PC-3 (cell line): ENCODE measurements around the gene NUCB1. TPM values are rescaled to one million over a fixed set of nuclear protein-coding genes. Genes with fewer than 3 reads are reported as not detected.
A peak's percentile ranks its signal among the peaks of the same experiment; 100 is the strongest.
"Not testable (repeated sequence)": the region's sequence is repeated elsewhere in the genome, so short reads cannot be mapped to it uniquely, and the experiment has no call there.

Experiments
- ATAC-seq: fragments of 200-7000 bp; cut with Tn5 transposase; 2 replicates; pipeline ENCODE4 v1.9.1; 2020; ENCODE audit warnings: mild to moderate bottlenecking, moderate library complexity
- BruUV-seq: library from RNA; stranded (reverse); fragments of 400-500 nt; replicated peaks from 2 replicates; lab custom pipeline; 2021; lab: Mats Ljungman, UMichigan
- CTCF ChIA-PET: fragments of 300-600 bp; sonication (Branson Sonifier 250); formaldehyde crosslinking; loops from one replicate; lab custom pipeline; 2022; ENCODE audit warnings: antibody characterized with exemption; lab: Charles Lee
- POLR2A ChIA-PET: fragments of 300-600 bp; sonication (Branson Sonifier 250); formaldehyde crosslinking; loops from one replicate; lab custom pipeline; 2022; ENCODE audit warnings: antibody characterized with exemption; ENCODE audit not compliant: unreplicated experiment; lab: Charles Lee
- DNase-seq: peaks from one replicate; pipeline ENCODE4 v3.0.0-alpha.2; 2015
- H2AFZ ChIP-seq: fragments of 300-600 bp; sonication (generic); 2 replicates; pipeline ENCODE4 v1.6.0; 2016; ENCODE audit warnings: antibody characterized with exemption, low read length
- H3F3A ChIP-seq: fragments of 300-600 bp; sonication (generic); one replicate; pipeline ENCODE4 v1.6.0; 2017; ENCODE audit warnings: antibody characterized with exemption, low read length, control low read depth, mild to moderate bottlenecking; ENCODE audit not compliant: unreplicated experiment
- H3K27ac ChIP-seq: fragments of 300-600 bp; sonication (generic); 2 replicates; pipeline ENCODE4 v1.5.1; 2016; ENCODE audit warnings: mild to moderate bottlenecking, low read length
- H3K27me3 ChIP-seq: fragments of 300-600 bp; sonication (generic); 2 replicates; pipeline ENCODE4 v1.6.1; 2016; ENCODE audit warnings: low read length, mixed read lengths
- H3K36me3 ChIP-seq: fragments of 300-600 bp; sonication (generic); 2 replicates; pipeline ENCODE4 v1.6.1; 2016; ENCODE audit warnings: low read depth, mixed run types, low read length, mixed read lengths
- H3K4me1 ChIP-seq: fragments of 300-600 bp; sonication (generic); 2 replicates; pipeline ENCODE4 v1.5.1; 2016; ENCODE audit warnings: low read length; ENCODE audit not compliant: insufficient read depth
- H3K4me2 ChIP-seq: fragments of 300-600 bp; sonication (generic); 2 replicates; pipeline ENCODE4 v1.6.0; 2016; ENCODE audit warnings: low read length
- H3K4me3 ChIP-seq: fragments of 300-600 bp; sonication (generic); 2 replicates; pipeline ENCODE4 v1.5.1; 2016; ENCODE audit warnings: mild to moderate bottlenecking, low read length, mixed read lengths
- H3K79me2 ChIP-seq: fragments of 300-600 bp; sonication (generic); 2 replicates; pipeline ENCODE4 v1.6.1; 2017; ENCODE audit warnings: low read length, mixed read lengths
- H3K9ac ChIP-seq: fragments of 300-600 bp; sonication (generic); 2 replicates; pipeline ENCODE4 v1.6.0; 2016; ENCODE audit warnings: mild to moderate bottlenecking, low read length
- H3K9me2 ChIP-seq: fragments of 300-600 bp; sonication (generic); replicated peaks from 2 replicates; pipeline ENCODE4 v1.6.1; 2016; ENCODE audit warnings: mixed run types, low read length, mixed read lengths
- H3K9me3 ChIP-seq: fragments of 300-600 bp; sonication (generic); 2 replicates; pipeline ENCODE4 v1.6.1; 2016; ENCODE audit warnings: low read length, mixed read lengths
- H4K20me1 ChIP-seq: fragments of 300-600 bp; sonication (generic); 2 replicates; pipeline ENCODE4 v1.6.1; 2016; ENCODE audit warnings: low read length, mixed read lengths
- EZH2 ChIP-seq: fragments of 300-600 bp; sonication (generic); IDR thresholded peaks from one replicate; pipeline ENCODE4 v1.6.1; 2017; ENCODE audit warnings: antibody characterized with exemption, mild to moderate bottlenecking, low read length; ENCODE audit not compliant: unreplicated experiment
- EZH2phosphoT487 ChIP-seq: fragments of 300-600 bp; sonication (generic); IDR thresholded peaks from 2 replicates; pipeline ENCODE4 v1.6.1; 2018; ENCODE audit warnings: mild to moderate bottlenecking, antibody characterized with exemption, low read length, borderline replicate concordance
- intact Hi-C: fragments of 100-400 bp; cut with micrococcal nuclease; formaldehyde crosslinking; loops from 2 replicates; pipeline ENCODE4 v1.9.0; 2023
- total RNA-seq: library from RNA; depleted of rRNA; stranded (reverse); fragments of >200 nt; gene quantifications from 2 replicates; pipeline ENCODE4 v1.2.3, GENCODE V29; 2014
- TF ChIP-seq, protein P1 (sequence below): fragments of 300-600 bp; sonication (generic); conservative IDR thresholded peaks from 2 replicates; pipeline ENCODE4 v1.5.1; 2017; ENCODE audit warnings: antibody characterized with exemption, low read depth, mild to moderate bottlenecking, low read length

Gene NUCB1
- total RNA-seq, 1 experiment from 2014 or later: 137 TPM

DNA sequence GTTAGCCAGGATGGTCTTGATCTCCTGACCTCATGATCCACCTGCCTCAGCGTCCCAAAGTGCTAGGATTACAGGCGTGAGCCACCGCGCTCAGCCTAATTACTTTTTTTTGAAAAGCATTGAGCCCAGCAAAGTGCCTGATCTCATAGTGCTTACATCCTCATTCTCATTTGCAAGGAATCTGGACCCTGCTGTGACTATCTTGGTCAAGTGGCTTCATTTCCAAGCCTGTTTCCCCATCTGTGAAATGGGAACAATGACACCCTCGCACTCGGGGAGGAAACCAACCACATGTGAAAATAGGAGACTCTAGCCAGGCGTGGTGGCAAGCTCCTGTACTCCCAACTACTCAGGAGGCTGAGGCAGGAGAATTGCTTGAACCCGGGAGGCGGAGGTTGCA is 30.1 kb upstream of the NUCB1 start:
- CTCF ChIA-PET: no interaction called here
- ATAC-seq (no peak), DNase-seq (no peak)
- intact Hi-C loops: no loop called here
- H3K27ac ChIP-seq: no peak overlapping the region
- no peak overlapping the region for H2AFZ ChIP-seq
- H3K36me3 ChIP-seq: peaks cover 18% of the 10 kb centered on the region
- no peaks in the 10 kb centered on the region for H3K9me3 ChIP-seq
- peaks cover 8% of the 10 kb centered on the region for H3K4me1 ChIP-seq
- peaks cover 7% of the 10 kb centered on the region for H3F3A ChIP-seq
- TF ChIP-seq, protein P1, sequence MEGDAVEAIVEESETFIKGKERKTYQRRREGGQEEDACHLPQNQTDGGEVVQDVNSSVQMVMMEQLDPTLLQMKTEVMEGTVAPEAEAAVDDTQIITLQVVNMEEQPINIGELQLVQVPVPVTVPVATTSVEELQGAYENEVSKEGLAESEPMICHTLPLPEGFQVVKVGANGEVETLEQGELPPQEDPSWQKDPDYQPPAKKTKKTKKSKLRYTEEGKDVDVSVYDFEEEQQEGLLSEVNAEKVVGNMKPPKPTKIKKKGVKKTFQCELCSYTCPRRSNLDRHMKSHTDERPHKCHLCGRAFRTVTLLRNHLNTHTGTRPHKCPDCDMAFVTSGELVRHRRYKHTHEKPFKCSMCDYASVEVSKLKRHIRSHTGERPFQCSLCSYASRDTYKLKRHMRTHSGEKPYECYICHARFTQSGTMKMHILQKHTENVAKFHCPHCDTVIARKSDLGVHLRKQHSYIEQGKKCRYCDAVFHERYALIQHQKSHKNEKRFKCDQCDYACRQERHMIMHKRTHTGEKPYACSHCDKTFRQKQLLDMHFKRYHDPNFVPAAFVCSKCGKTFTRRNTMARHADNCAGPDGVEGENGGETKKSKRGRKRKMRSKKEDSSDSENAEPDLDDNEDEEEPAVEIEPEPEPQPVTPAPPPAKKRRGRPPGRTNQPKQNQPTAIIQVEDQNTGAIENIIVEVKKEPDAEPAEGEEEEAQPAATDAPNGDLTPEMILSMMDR: no peak
- TF ChIP-seq EZH2phosphoT487: no peak
- TF ChIP-seq EZH2: no peak
- peaks cover 28% of the 10 kb centered on the region for H3K79me2 ChIP-seq
- no peak overlapping the region for H3K9ac ChIP-seq
- no peak overlapping the region for H3K4me2 ChIP-seq
- H3K27me3 ChIP-seq: no peaks in the 10 kb centered on the region
- H4K20me1 ChIP-seq: peaks cover 23% of the 10 kb centered on the region
- no TSS peak for BruUV-seq
- POLR2A ChIA-PET: no interaction called here
- H3K9me2 ChIP-seq: no peaks in the 10 kb centered on the region
- no peak overlapping the region for H3K4me3 ChIP-seq

DNA sequence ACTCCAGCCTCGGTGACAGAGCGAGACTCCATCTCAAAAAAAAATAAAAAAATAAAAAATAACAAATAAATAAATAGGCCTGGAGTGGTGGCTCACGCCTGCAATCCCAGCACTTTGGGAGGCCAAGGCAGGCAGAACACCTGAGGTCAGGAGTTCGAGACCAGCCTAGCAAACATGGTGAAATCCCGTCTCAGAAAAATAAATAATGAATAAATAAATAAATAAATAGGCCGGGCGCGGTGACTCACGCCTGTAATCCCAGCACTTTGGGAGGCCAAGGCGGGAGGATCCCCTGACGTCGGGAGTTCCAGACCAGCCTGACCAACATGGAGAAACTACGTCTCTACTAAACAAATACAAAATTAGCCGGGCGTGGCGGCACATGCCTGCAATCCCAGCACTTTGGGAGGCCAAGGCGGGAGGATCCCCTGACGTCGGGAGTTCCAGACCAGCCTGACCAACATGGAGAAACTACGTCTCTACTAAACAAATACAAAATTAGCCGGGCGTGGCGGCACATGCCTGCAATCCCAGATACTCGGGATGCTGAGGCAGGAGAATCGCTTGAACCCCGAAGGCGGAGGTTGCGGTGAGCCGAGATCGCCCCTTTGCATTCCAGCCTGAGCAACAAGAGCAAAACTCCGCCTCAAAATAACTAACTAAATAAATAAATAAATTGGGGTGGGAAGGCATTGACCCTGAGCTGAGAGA is 28.5 kb upstream of the NUCB1 start:
- H3K9ac ChIP-seq: peak overlapping the region; percentile 100
- ChIA-PET POLR2A (interaction anchor here (0.5 to 0.7 kb wide), 4 partner anchors 33 to 826 kb away, joined by 3 to 4 read pairs (median 3); no protein-coding TSS in a partner anchor), CTCF (interaction anchor here (0.5 kb wide), 1 partner anchor 146 kb away, joined by 5 read pairs; no protein-coding TSS in a partner anchor)
- peaks cover 15% of the 10 kb centered on the region for H3K4me1 ChIP-seq
- H3K36me3 ChIP-seq: peaks cover 26% of the 10 kb centered on the region
- not testable (repeated sequence) for BruUV-seq, H2AFZ ChIP-seq, H3F3A ChIP-seq, H3K9me2 ChIP-seq, DNase-seq, H3K27me3 ChIP-seq, ATAC-seq, H3K9me3 ChIP-seq
- peak overlapping the region; percentile 100; the same call in 1 of the 2 replicates for H3K4me3 ChIP-seq
- peak overlapping the region; percentile 100 for H3K4me2 ChIP-seq
- H3K79me2 ChIP-seq: peaks cover 40% of the 10 kb centered on the region
- intact Hi-C loops: loop anchor here (2.0 kb wide), 1 partner anchor 35 kb away; the partner anchor contains the start of gene HSD17B14
- peak overlapping the region; percentile 95 for H3K27ac ChIP-seq
- H4K20me1 ChIP-seq: peaks cover 31% of the 10 kb centered on the region

GRCh38 chr19:48872182-48872883 is 27.8 kb upstream of the NUCB1 start, which contains the start of gene PPP1R15A:
Gene PPP1R15A, plus strand, starts transcription at chr19:48872421. Its CDS starts 813 bp downstream, at chr19:48873234.
- DNase-seq (peak; percentile 98), ATAC-seq (peak; percentile 32)
- peak within 1 kb of the TSS; percentile 95 for H3K27ac ChIP-seq
- no peak within 1 kb of the TSS for H2AFZ ChIP-seq
- TF ChIP-seq, protein P1: no peak
- no peak for TF ChIP-seq EZH2
- TF ChIP-seq EZH2phosphoT487: no peak
- peak within 1 kb of the TSS; percentile 100 for H3K9ac ChIP-seq
- peaks cover 31% of the 10 kb centered on the region for H4K20me1 ChIP-seq
- peak within 1 kb of the TSS; percentile 100 for H3K4me3 ChIP-seq
- H3K79me2 ChIP-seq: peaks cover 41% of the 10 kb centered on the region
- POLR2A ChIA-PET: interaction anchor here (0.5 to 0.7 kb wide), 4 partner anchors 33 to 826 kb away, joined by 3 to 4 read pairs (median 3); no protein-coding TSS in a partner anchor
- CTCF ChIA-PET: interaction anchor here (0.5 kb wide), 1 partner anchor 145 kb away, joined by 5 read pairs; no protein-coding TSS in a partner anchor
- H3K9me2 ChIP-seq: no peaks in the 10 kb centered on the region
- BruUV-seq: TSS peak; percentile 60
- intact Hi-C loops: loop anchor here (2.0 kb wide), 1 partner anchor 36 kb away; the partner anchor contains the start of gene HSD17B14
- H3K36me3 ChIP-seq: peaks cover 26% of the 10 kb centered on the region
- H3F3A ChIP-seq: peaks cover 7% of the 10 kb centered on the region
- H3K27me3 ChIP-seq: no peaks in the 10 kb centered on the region
- H3K4me2 ChIP-seq: peak within 1 kb of the TSS; percentile 100
- peaks cover 15% of the 10 kb centered on the region for H3K4me1 ChIP-seq
- no peaks in the 10 kb centered on the region for H3K9me3 ChIP-seq
